SU-DHL-6 (cell line): Measurements from ENCODE around the gene FEM1C.

Source experiments
- CTCF ChIP-seq: fragments of 200-600 bp; sonication (generic); IDR thresholded peaks from one replicate; pipeline ENCODE4 v1.5.1; 2017; ENCODE audit warnings: antibody characterized with exemption, mild to moderate bottlenecking, low read length, moderate library complexity; ENCODE audit not compliant: insufficient read depth, poor library complexity, severe bottlenecking
- EZH2phosphoT487 ChIP-seq: fragments of 200-600 bp; sonication (generic), shearing (Covaris generic); conservative IDR thresholded peaks from 2 replicates; pipeline ENCODE4 v1.6.1; 2018; ENCODE audit warnings: mild to moderate bottlenecking, antibody characterized with exemption, low read length, moderate library complexity, mixed read lengths

GRCh38 chr5:115471345-115472063 lies 73.1 kb downstream of the FEM1C start:
- TF ChIP-seq CTCF: no peak
- TF ChIP-seq EZH2phosphoT487: no peak
